ENCODE data around the gene AREG. TPM values are rescaled to one million over a fixed set of nuclear protein-coding genes. Genes with fewer than 3 reads are reported as not detected.

The AREG gene
- total RNA-seq, 2 donors from 2014 or later, result 32.7 to 54.3 TPM

GRCh38 chr4:74423104-74423503, 21.8 kb upstream of the AREG start:
- H3K4me1 ChIP-seq (ENCODE audit: control insufficient read depth in 1 of 2, low read depth in 2 of 2), result no peaks in the 10 kb centered on the region
- DNase-seq (ENCODE audit: low spot score) (no peak), ATAC-seq (ENCODE audit: insufficient number of reproducible peaks, low FRiP score, low read depth) (no peak)
- no peak overlapping the region for H3K4me3 ChIP-seq
- no peaks in the 10 kb centered on the region for H3K27me3 ChIP-seq (replicated peaks; ENCODE audit: insufficient read depth)
- TF ChIP-seq CTCF (IDR thresholded peaks at IDR 0.05), result no peak
- H3K9me3 ChIP-seq, result no peaks in the 10 kb centered on the region
- no peak overlapping the region for H3K27ac ChIP-seq
- H3K36me3 ChIP-seq, result no peaks in the 10 kb centered on the region

- DNase-seq (ENCODE audit: low spot score) (no peak), ATAC-seq (ENCODE audit: insufficient number of reproducible peaks, low FRiP score, low read depth) (no peak)
- H3K9me3 ChIP-seq, result no peaks in the 10 kb centered on the region
- H3K27me3 ChIP-seq (replicated peaks; ENCODE audit: insufficient read depth), result no peaks in the 10 kb centered on the region
- no peak overlapping the region for H3K27ac ChIP-seq
- H3K4me1 ChIP-seq (ENCODE audit: control insufficient read depth in 1 of 2, low read depth in 2 of 2), result no peaks in the 10 kb centered on the region
- H3K36me3 ChIP-seq, result no peaks in the 10 kb centered on the region
- H3K4me3 ChIP-seq, result no peak overlapping the region
- TF ChIP-seq CTCF (IDR thresholded peaks at IDR 0.05), result no peak
Measured at GRCh38 chr4:74424111-74424510, 20.8 kb upstream of the AREG start.

DNA sequence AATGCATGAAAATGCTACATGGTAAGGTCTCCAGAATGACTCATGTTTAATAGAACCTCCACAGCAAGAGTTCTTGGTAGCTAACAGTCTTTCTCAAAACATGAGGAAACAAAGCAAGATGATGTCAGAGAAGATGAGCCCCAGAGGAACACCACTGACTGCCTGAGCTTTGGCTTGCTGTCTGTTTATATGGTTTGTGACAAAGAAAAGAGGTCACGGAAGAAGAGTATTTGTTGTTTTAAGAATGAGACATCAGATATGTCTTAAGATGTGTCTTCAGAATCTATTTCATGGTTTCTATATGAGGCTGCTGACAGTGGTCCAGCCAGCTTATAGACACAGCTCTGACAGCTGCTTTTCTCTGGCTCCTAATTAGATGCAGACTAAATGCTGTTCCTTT, 18.8 kb upstream of the AREG start:
- no peaks in the 10 kb centered on the region for H3K27me3 ChIP-seq (replicated peaks; ENCODE audit: insufficient read depth)
- no peak overlapping the region for H3K27ac ChIP-seq
- TF ChIP-seq CTCF (IDR thresholded peaks at IDR 0.05), result no peak
- DNase-seq (ENCODE audit: low spot score), result no peak
- no peak for ATAC-seq (ENCODE audit: insufficient number of reproducible peaks, low FRiP score, low read depth)
- H3K4me3 ChIP-seq, result no peak overlapping the region
- H3K4me1 ChIP-seq (ENCODE audit: control insufficient read depth in 1 of 2, low read depth in 2 of 2), result no peaks in the 10 kb centered on the region
- no peaks in the 10 kb centered on the region for H3K36me3 ChIP-seq
- no peaks in the 10 kb centered on the region for H3K9me3 ChIP-seq

DNA sequence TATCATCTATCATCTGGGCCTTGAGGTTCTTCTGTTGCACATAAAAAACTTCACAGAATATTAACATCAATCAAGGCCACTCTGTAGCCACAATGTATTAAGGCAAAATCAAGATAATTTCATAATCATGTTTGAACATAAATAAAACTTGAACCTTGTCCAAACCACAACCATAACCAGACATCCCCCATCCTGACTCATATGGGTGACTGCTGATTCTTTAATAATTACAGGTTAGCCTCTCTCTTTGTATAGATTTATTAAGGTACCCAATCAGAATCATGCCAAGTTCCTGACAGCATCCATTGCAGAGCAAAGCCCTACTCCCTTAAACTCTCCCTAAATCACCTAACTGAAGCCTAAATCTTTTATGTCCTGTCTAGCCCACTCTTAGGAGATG, 16.7 kb upstream of the AREG start:
- TF ChIP-seq CTCF (IDR thresholded peaks at IDR 0.05), result no peak
- no peaks in the 10 kb centered on the region for H3K27me3 ChIP-seq (replicated peaks; ENCODE audit: insufficient read depth)
- ATAC-seq (ENCODE audit: insufficient number of reproducible peaks, low FRiP score, low read depth) (no peak), DNase-seq (ENCODE audit: low spot score) (no peak)
- no peaks in the 10 kb centered on the region for H3K4me1 ChIP-seq (ENCODE audit: control insufficient read depth in 1 of 2, low read depth in 2 of 2)
- no peak overlapping the region for H3K4me3 ChIP-seq
- no peaks in the 10 kb centered on the region for H3K9me3 ChIP-seq
- no peak overlapping the region for H3K27ac ChIP-seq
- H3K36me3 ChIP-seq, result no peaks in the 10 kb centered on the region

DNA sequence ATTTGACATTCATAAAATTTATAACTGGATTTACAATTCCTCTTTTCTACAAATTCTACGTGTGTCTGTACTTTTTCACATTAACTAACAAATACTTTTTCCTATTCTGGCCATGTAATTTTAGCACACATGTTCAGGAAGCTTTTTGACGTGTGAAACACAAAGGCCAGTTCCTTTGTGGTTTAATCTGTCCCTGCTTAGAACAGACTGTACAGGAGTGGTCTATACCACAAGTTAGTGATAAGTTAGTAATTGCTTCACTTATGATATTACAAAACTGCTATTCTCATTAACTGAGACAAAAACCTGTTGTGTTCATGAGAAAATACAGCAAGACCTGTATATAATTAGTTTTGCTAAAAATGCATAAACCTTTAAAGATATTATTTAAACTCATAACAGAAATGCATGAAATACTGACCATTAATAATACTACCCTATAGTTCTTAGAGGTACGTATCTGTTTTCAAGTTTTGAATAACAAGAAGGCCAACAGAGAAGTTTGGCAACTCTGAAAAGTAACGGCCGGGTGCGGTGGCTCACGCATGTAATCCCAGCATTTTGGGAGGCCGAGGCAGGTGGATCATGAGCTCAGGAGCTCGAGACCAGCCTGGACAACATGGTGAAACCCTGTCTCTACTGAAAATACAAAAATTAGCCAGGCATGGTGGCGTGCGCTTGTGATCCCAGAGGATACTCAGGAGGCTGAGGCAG, 13.7 kb upstream of the AREG start:
- no peak for TF ChIP-seq CTCF (IDR thresholded peaks at IDR 0.05)
- H3K4me3 ChIP-seq, result no peak overlapping the region
- H3K36me3 ChIP-seq, result no peaks in the 10 kb centered on the region
- H3K4me1 ChIP-seq (ENCODE audit: control insufficient read depth in 1 of 2, low read depth in 2 of 2), result no peaks in the 10 kb centered on the region
- H3K27me3 ChIP-seq (replicated peaks; ENCODE audit: insufficient read depth), result no peaks in the 10 kb centered on the region
- no peak overlapping the region for H3K27ac ChIP-seq
- no peaks in the 10 kb centered on the region for H3K9me3 ChIP-seq
- no peak for DNase-seq (ENCODE audit: low spot score)
- no peak for ATAC-seq (ENCODE audit: insufficient number of reproducible peaks, low FRiP score, low read depth)

All from thoracic aorta (tissue), 2 donors.